NCI-H345 (cell line): Measurements from ENCODE around the gene SLC25A51.

Experiments
- DNase-seq: peaks from one replicate; lab custom pipeline; 2025; lab: John Stamatoyannopoulos, UW

Gene SLC25A51

GRCh38 chr9:37903647-37904444, at the start of gene SLC25A51:
Gene SLC25A51 (minus strand): TSS chr9:37904127. CDS start chr9:37888550, 15,577 bp downstream.
- DNase-seq, result peak; percentile 91

GRCh38 chr9:37953206-37953774, 49.4 kb upstream of the SLC25A51 start:
- DNase-seq, result no peak

GRCh38 chr9:37952731-37953130, 48.8 kb upstream of the SLC25A51 start:
- no peak for DNase-seq

GRCh38 chr9:37951671-37952449, 47.9 kb upstream of the SLC25A51 start:
- DNase-seq, result no peak

GRCh38 chr9:37950561-37950960, 46.6 kb upstream of the SLC25A51 start:
- no peak for DNase-seq

GRCh38 chr9:37949576-37949975, 45.6 kb upstream of the SLC25A51 start:
- DNase-seq, result no peak

- DNase-seq, result no peak
These were observed 44.6 kb upstream of the SLC25A51 start for GRCh38 chr9:37948417-37948980.

GRCh38 chr9:37947977-37948376, 44.0 kb upstream of the SLC25A51 start:
- DNase-seq, result no peak

GRCh38 chr9:37947471-37947870, 43.5 kb upstream of the SLC25A51 start:
- DNase-seq, result no peak

- no peak for DNase-seq
These were observed 43.0 kb upstream of the SLC25A51 start for GRCh38 chr9:37946971-37947370.

- DNase-seq, result no peak
These were observed 42.1 kb upstream of the SLC25A51 start for GRCh38 chr9:37946041-37946440.

GRCh38 chr9:37944671-37945481, 40.9 kb upstream of the SLC25A51 start:
- DNase-seq, result no peak

- DNase-seq, result no peak
These were observed 40.3 kb upstream of the SLC25A51 start for GRCh38 chr9:37944266-37944650.

- no peak for DNase-seq
These were observed 39.7 kb upstream of the SLC25A51 start for GRCh38 chr9:37943345-37944265.

GRCh38 chr9:37942621-37943344, 38.9 kb upstream of the SLC25A51 start:
- DNase-seq, result no peak

GRCh38 chr9:37941253-37941652, 37.3 kb upstream of the SLC25A51 start:
- no peak for DNase-seq

- DNase-seq, result no peak
These were observed 35.7 kb upstream of the SLC25A51 start for GRCh38 chr9:37939575-37940095.

GRCh38 chr9:37938121-37938891, 34.4 kb upstream of the SLC25A51 start:
- DNase-seq, result no peak

- DNase-seq, result no peak
These were observed 33.4 kb upstream of the SLC25A51 start for GRCh38 chr9:37937366-37937765.
